K562 (cell line): ENCODE results near the gene PRR14L. TPM values are rescaled to one million over a fixed set of nuclear protein-coding genes. Genes with fewer than 3 reads are reported as not detected.

Source experiments
- ATAC-seq: fragments of 200-7000 bp; cut with Tn5 transposase; 3 replicates; pipeline ENCODE4 v1.9.1; 2020; ENCODE audit warnings: moderate library complexity
- BruUV-seq: library from RNA; stranded (reverse); fragments of 400-500 nt; replicated peaks from 2 replicates; lab custom pipeline; 2021; lab: Mats Ljungman, UMichigan
- CTCF ChIA-PET: fragments of 300-600 bp; formaldehyde crosslinking; extraction: SDS; loops from one replicate; lab custom pipeline; 2021; ENCODE audit warnings: low intra/inter-chr PET ratio; lab: Yijun Ruan, JAX
- POLR2A ChIA-PET: fragments of 300-600, 350-650 bp; sonication (Branson Sonifier 250); formaldehyde crosslinking; extraction: SDS; loops from one replicate; lab custom pipeline; 2021; ENCODE audit warnings: antibody characterized with exemption, inconsistent platforms; lab: Yijun Ruan, JAX
- DNase-seq, 4 experiments: peaks; one replicate each; pipeline versions ENCODE4 v3.0.0 to v3.0.0-alpha.2; 2011 to 2018; ENCODE audit warnings: low spot score in 3 of 4, mixed read lengths in 3 of 4; ENCODE audit errors: extremely low read depth in 1 of 4
- FAIRE-seq: peaks from 2 replicates; lab custom pipeline; 2011; peaks lifted over from hg19 to GRCh38; lab: Jason Lieb, UNC
- H2AFZ ChIP-seq: 2 replicates; pipeline ENCODE4 v1.6.0; 2011; ENCODE audit warnings: low read depth, low read length, control low read depth, inconsistent platforms
- H3K27ac ChIP-seq: fragments of 200-600 bp; 3 replicates; pipeline ENCODE4 v1.8.0; 2011; ENCODE audit warnings: low read depth, mild to moderate bottlenecking, control low read depth, inconsistent platforms, low read length, moderate library complexity, mixed read lengths; ENCODE audit errors: extremely low read depth
- H3K27me3 ChIP-seq, 2 experiments: fragments of 300-600 bp in 1 of 2; 2 replicates in 1 of 2; 3 replicates in 1 of 2; pipeline versions ENCODE4 v1.6.0 to v1.8.0; 2011; ENCODE audit warnings: inconsistent platforms in 2 of 2, low read length in 2 of 2, mild to moderate bottlenecking in 1 of 2, mixed read lengths in 1 of 2, moderate library complexity in 1 of 2; ENCODE audit not compliant: control insufficient read depth in 2 of 2, insufficient read depth in 2 of 2
- H3K36me3 ChIP-seq: fragments of 300-600 bp; 3 replicates; pipeline ENCODE4 v1.8.0; 2011; ENCODE audit warnings: mild to moderate bottlenecking, low read length, inconsistent platforms; ENCODE audit not compliant: control insufficient read depth, insufficient read depth
- H3K4me1 ChIP-seq, 2 experiments: fragments of 200-600 bp in 1 of 2; replicated peaks in 1 of 2; 2 replicates in 1 of 2; 3 replicates in 1 of 2; pipeline versions ENCODE4 v1.5.1 to v1.8.0; 2011; ENCODE audit warnings: inconsistent platforms in 2 of 2, low read length in 2 of 2, mild to moderate bottlenecking in 1 of 2, mixed read lengths in 1 of 2, moderate library complexity in 1 of 2; ENCODE audit not compliant: control insufficient read depth in 2 of 2, insufficient read depth in 2 of 2
- H3K4me2 ChIP-seq: 2 replicates; pipeline ENCODE4 v1.6.1; 2011; ENCODE audit warnings: low read length, control low read depth, inconsistent platforms, mixed read lengths; ENCODE audit not compliant: insufficient read depth
- H3K4me3 ChIP-seq: fragments of 200-600 bp; sonication (generic), shearing (Covaris generic); 2 replicates; pipeline ENCODE4 v1.5.1; 2016; ENCODE audit warnings: control low read depth, inconsistent platforms
- H3K79me2 ChIP-seq: fragments of 200-600 bp; 3 replicates; pipeline ENCODE4 v1.8.0; 2011; ENCODE audit warnings: low read length, inconsistent platforms; ENCODE audit not compliant: control insufficient read depth, insufficient read depth
- H3K9ac ChIP-seq, 2 experiments: 2 replicates each; pipeline versions ENCODE4 v1.6.0 to v1.6.1; 2011; ENCODE audit warnings: low read depth in 2 of 2, low read length in 2 of 2, control low read depth in 1 of 2, inconsistent platforms in 1 of 2, mild to moderate bottlenecking in 1 of 2, mixed read lengths in 1 of 2; ENCODE audit not compliant: insufficient read depth in 1 of 2
- H3K9me1 ChIP-seq: one replicate; pipeline ENCODE4 v1.6.0; 2011; ENCODE audit warnings: inconsistent platforms, mild to moderate bottlenecking, low read length, moderate library complexity; ENCODE audit not compliant: control insufficient read depth, insufficient read depth
- H3K9me3 ChIP-seq: replicated peaks from 2 replicates; pipeline ENCODE4 v1.5.1; 2011; ENCODE audit warnings: low read depth, low read length, inconsistent platforms; ENCODE audit not compliant: control insufficient read depth, insufficient read depth
- H4K20me1 ChIP-seq: replicated peaks from 2 replicates; pipeline ENCODE4 v1.6.1; 2011; ENCODE audit warnings: low read length, inconsistent platforms, mixed read lengths; ENCODE audit not compliant: control insufficient read depth, insufficient read depth
- MECOM ChIP-seq: fragments of 250-450 bp; sonication (Bioruptor Pico); IDR thresholded peaks from 2 replicates; pipeline ENCODE4 v1.8.0; 2022; ENCODE audit warnings: inconsistent platforms
- MYBL2 ChIP-seq, 2 experiments: fragments of 450-650 bp in 1 of 2; sonication (generic) in 1 of 2; formaldehyde crosslinking in 1 of 2; IDR thresholded peaks; 2 replicates each; pipeline versions ENCODE4 v1.6.1 to v1.8.1; 2017 to 2022; ENCODE audit warnings: borderline replicate concordance in 1 of 2, inconsistent platforms in 1 of 2, low read depth in 1 of 2, mild to moderate bottlenecking in 1 of 2, missing genetic modification reagents in 1 of 2, moderate library complexity in 1 of 2
- RBM34 ChIP-seq: fragments of 200-400 bp; formaldehyde crosslinking; IDR thresholded peaks from 2 replicates; pipeline ENCODE4 v1.6.1; 2018; ENCODE audit warnings: low read length, borderline replicate concordance; ENCODE audit not compliant: insufficient read depth
- TBL1XR1 ChIP-seq, 2 experiments: IDR thresholded peaks; 2 replicates each; pipeline ENCODE4 v1.6.1; 2012; ENCODE audit warnings: improper control_type of control experiment in 2 of 2, low read length in 2 of 2, mild to moderate bottlenecking in 1 of 2
- ZBTB5 ChIP-seq: fragments of 450-650 bp; IDR thresholded peaks from 2 replicates; pipeline ENCODE4 v1.6.1; 2017; ENCODE audit warnings: antibody characterized with exemption
- ZFP91 ChIP-seq: sonication (generic); formaldehyde crosslinking; IDR thresholded peaks from 2 replicates; pipeline ENCODE4 v1.8.0; 2022; ENCODE audit warnings: mild to moderate bottlenecking, missing genetic modification reagents
- ZFPM2 ChIP-seq: fragments of 250-450 bp; sonication (Bioruptor Pico); IDR thresholded peaks from 2 replicates; pipeline ENCODE4 v1.5.1; 2022; ENCODE audit warnings: mild to moderate bottlenecking
- ZNF274 ChIP-seq: IDR thresholded peaks from 2 replicates; pipeline ENCODE4 v1.6.1; 2011; ENCODE audit warnings: low read depth, mild to moderate bottlenecking, low read length, moderate library complexity, borderline replicate concordance
- WGBS: fragments of 100-300 bp; shearing (Covaris generic); methylation state at CpG from one replicate; pipeline ENCODE4 v1.1.6; 2016; ENCODE audit warnings: low coverage, mixed read lengths; ENCODE audit not compliant: insufficient coverage; ENCODE audit errors: missing lambda C conversion rate; 5-methylcytosine and 5-hydroxymethylcytosine counted together
- in situ Hi-C: fragments of 300-500 bp; cut with MboI; formaldehyde crosslinking; loops from 4 replicates; pipeline ENCODE4 v1.15.0; 2018; ENCODE audit warnings: inconsistent platforms, mixed read lengths
- intact Hi-C: fragments of 100-400 bp; cut with micrococcal nuclease; formaldehyde crosslinking; loops from 2 replicates; pipeline ENCODE4 v1.14.2; 2022
- polyA plus RNA-seq, 8 experiments: library from polyadenylated mRNA; depleted of rRNA in 4 of 8; stranded (reverse) in 5 of 8; unstranded in 3 of 8; fragments of >200 nt; fragmentation: Nextera tagmentation in 2 of 8; fragmentation: Illumina TruSeq in 1 of 8; extraction: Ambion mirVana in 2 of 8; extraction: Trizol in 1 of 8; gene quantifications; 2 replicates each; pipeline versions ENCODE4 v1.2.1 to v1.2.3, GENCODE V29; 2011 to 2014; ENCODE audit warnings: inconsistent platforms in 1 of 8, missing spikeins in 1 of 8
- total RNA-seq, 7 experiments: library from RNA; depleted of rRNA in 6 of 7; stranded (reverse); fragments of >200 nt in 6 of 7; fragmentation: Illumina TruSeq in 2 of 7; extraction: Trizol in 2 of 7; gene quantifications; 2 replicates each; pipeline versions ENCODE4 v1.2.1 to v1.2.3, GENCODE V29; 2011 to 2021; ENCODE audit warnings: low replicate concordance in 1 of 7

Gene PRR14L
- total and polyA plus RNA-seq, 9 of the 15 experiments (the other 6 are each of a cell fraction or from before 2014, with no cell fraction given) = 2.8 to 36.3 (median 12.3) TPM

- TF ChIP-seq ZFP91 (no peak), ZBTB5 (no peak)
Measured at GRCh38 chr22:31776231-31776630, 26.3 kb upstream of the PRR14L start (continued).

GRCh38 chr22:31773416-31773815 is 23.5 kb upstream of the PRR14L start:
- BruUV-seq = no TSS peak
- FAIRE-seq = no peak

More at GRCh38 chr22:31773416-31773815, 23.5 kb upstream of the PRR14L start:
- no peak for DNase-seq
- peaks cover 0 to 6% of the 10 kb centered on the region in 2 experiments; a peak in 3 of 5 replicates for H3K4me1 ChIP-seq
- intact Hi-C loops (no loop called here), in situ Hi-C loops (no loop called here)
- H3K9me1 ChIP-seq = no peaks in the 10 kb centered on the region
- no peak overlapping the region for H3K4me2 ChIP-seq
- TF ChIP-seq ZNF274 (no peak), RBM34 (no peak), ZFPM2 (no peak), MYBL2 (IDR thresholded peaks at IDR 0.05; ENCODE audit: low read depth) (no peak), MYBL2 (CRISPR knock-in tag; IDR thresholded peaks at IDR 0.05; ENCODE audit: borderline replicate concordance) (no peak), MECOM (CRISPR knock-in tag) (no peak), TBL1XR1 (IDR thresholded peaks at IDR 0.05; ENCODE audit: low read length in 2 of 2) (no peak)
- ChIA-PET POLR2A (no interaction called here), CTCF (no interaction called here)
- 83% methylated on average over 5 of the region's 5 CpGs for WGBS
- no peak overlapping the region for H3K27ac ChIP-seq
- no peak overlapping the region for H2AFZ ChIP-seq
- no peak overlapping the region for H3K9ac ChIP-seq
- H3K4me3 ChIP-seq = no peak overlapping the region
- peaks cover 29% of the 10 kb centered on the region; the same call in 1 of the 3 replicates for H3K36me3 ChIP-seq
- no peaks in the 10 kb centered on the region for H3K9me3 ChIP-seq
- no peaks in the 10 kb centered on the region for H3K27me3 ChIP-seq
- no peaks in the 10 kb centered on the region for H3K79me2 ChIP-seq
- H4K20me1 ChIP-seq = no peaks in the 10 kb centered on the region
- no peak for ATAC-seq
